OCI-LY1 (cell line): ENCODE measurements around the gene CLCA2.

Experiments used
- CTCF ChIP-seq: fragments of 200-600 bp; sonication (generic), shearing (Covaris generic); IDR thresholded peaks from 2 replicates; pipeline ENCODE4 v1.5.1; 2017; ENCODE audit warnings: mild to moderate bottlenecking, antibody characterized with exemption, low read length, moderate library complexity, mixed read lengths
- EZH2 ChIP-seq: fragments of 200-600 bp; sonication (generic), shearing (Covaris generic); IDR thresholded peaks from 2 replicates; pipeline ENCODE4 v1.8.0; 2017; ENCODE audit warnings: borderline replicate concordance, mixed run types, mild to moderate bottlenecking, antibody characterized with exemption, low read length, moderate library complexity, mixed read lengths

- TF ChIP-seq CTCF: no peak
- TF ChIP-seq EZH2: no peak
Observed at GRCh38 chr1:86421601-86422280, 2.2 kb upstream of the CLCA2 start.
